ENCODE measurements around the gene DSCAML1.
"Not testable (repeated sequence)": the region's sequence is repeated elsewhere in the genome, so short reads cannot be mapped to it uniquely, and the experiment has no call there.

DSCAML1 gene

DNA sequence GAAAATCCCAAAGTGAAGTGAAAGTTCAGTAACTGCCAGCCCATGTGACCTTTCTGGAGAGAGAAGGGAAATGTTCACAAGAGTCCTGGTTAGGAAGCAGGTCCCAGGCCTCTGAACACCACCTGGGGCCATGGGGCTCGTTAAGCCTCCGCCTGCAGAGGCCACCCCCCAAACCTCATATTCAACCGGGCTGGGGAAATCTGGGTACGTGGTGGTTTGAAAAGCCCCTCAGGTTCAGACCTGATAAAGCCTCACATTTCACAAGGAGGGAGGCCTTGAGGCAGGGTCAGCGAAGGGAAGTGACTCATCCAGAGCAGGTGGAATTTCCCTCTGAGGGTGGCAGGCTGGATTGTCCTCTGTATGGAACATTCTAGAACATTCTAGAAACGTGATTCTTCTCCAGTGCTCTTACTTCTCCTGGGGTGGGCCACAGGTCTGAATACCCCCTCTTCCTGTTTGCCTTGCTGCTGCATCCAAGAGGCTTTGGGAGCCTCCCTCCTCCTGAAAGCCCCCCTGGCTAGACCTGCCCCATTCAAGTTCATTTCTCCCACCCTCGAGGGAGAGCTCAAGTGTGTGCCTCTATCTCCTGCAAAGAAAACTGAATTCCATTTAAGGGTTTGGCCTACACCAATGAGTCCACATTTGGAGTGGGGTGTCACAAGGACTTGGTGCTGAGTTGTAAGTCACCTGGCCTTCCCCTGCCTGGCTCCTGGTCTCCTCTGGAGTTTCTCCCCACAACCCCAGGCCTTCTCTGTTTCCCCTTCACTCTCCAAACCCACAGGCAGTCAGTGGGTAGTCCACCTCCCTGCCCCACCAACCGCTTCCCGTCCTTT lies 21.2 kb upstream of the DSCAML1 start:
- no peak for DNase-seq

DNA sequence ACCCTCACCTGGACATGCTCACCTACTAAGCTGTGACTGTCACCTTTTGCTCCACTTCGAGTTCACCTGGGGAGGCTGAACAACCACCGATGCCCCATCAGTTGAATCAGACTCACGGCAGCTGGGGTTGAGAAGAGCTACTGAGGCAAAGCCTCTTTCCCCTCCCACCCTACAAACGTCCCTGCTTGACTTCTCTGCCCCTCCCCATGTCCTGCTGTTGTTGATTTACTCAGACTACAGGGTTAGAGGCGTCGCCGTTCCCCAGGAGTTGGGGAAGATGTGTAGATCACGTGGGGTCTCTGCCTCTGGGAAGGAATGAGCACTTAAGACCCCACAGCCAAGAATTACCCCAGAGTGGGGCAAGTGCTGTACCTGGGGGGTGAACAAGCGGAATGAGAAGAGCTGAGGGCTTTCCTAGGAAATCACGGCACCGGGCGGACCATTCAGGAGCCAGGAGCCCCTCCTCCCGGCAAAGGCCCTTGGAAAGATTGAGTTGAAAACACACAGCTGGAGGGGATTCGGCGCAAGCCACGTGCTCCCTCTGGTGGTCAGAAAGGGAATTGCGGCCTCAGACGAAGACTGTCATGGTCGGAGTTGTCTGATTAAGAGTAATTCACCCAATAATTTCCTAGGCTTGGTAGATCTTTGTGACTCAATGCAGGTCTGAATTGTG lies 20.5 kb upstream of the DSCAML1 start:
- peak; percentile 73 for DNase-seq

DNA sequence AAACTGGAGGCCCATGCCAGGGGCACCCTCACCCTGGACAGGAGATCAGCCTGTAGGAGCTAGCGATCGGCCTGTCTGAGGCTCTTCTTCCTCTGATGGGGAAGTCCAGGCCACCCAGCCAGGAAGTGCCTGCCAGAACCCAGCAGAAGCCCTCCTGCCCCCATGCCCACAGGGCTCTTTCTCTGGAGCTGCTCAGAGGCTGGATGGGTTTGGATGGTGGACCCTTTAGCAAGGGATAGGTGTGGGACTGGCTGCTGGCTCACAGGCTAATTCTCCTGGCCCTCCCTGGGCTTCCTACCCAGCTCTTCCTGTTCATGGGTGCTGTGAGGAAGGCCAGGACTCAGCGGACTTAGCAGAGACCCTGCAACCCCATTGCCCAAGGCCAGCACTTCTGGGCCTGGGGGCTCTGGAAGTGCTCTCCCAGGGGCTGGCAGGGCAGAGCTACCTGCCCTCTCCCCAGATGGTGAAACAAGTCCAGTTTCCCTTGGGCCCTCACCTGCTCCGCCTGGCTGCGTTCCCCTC lies 19.9 kb upstream of the DSCAML1 start:
- DNase-seq: no peak

DNA sequence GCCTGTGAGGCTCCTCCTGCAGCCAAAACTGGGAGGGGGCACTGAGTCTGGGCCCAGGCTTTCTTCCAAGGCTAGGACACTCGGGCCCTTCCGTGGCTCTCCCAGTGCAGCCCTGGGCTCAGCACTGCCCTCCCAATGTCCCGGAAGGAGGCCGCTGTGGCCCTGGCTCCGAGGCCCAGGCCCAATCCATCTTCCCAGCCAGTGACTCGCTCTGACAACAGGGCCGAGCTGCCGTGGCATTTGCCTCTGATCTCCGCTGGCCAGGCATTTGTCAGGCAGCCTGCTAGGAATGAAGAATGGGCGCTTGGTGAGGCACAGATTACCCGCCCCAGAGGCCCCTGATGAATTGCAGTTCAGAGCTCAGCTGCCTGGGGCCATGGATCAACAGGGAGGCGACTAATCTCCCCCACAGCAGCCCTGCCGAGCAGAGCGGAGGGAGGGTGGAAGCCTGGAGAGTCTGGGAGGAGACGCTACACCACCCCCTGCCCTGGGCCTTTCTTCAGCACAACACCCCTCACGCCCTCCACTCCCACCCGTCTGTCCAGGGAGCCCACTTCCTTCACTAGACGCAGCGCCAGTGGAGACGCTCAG lies 19.2 kb upstream of the DSCAML1 start:
- no peak for DNase-seq

DNA sequence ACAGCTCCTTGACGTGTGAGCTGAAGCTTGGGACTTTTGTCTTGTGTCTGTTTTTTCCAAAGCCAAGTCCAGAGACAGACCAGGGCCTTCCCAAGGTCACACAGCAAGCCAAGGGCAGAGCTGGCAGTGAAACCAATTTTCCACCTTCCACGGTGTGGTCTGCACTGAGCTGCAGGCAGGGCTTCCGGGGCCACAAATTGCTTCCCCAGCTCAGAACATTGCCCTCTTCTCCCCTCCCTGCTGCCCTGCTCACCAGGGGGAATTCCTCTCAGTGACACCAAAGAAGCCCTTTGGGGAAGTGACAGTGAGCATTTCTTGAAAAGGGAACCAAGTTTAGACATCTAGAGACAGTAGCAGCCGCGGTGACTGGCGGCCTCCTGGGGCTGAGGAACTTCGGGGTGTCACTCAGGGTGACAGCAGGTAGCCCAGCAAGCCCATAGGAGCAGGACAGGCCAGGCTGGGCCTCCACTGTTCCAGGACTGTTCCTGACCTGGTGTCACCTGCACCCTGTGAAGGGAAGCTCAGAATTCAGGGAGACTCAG lies 18.3 kb upstream of the DSCAML1 start:
- DNase-seq: peak; percentile 72

DNA sequence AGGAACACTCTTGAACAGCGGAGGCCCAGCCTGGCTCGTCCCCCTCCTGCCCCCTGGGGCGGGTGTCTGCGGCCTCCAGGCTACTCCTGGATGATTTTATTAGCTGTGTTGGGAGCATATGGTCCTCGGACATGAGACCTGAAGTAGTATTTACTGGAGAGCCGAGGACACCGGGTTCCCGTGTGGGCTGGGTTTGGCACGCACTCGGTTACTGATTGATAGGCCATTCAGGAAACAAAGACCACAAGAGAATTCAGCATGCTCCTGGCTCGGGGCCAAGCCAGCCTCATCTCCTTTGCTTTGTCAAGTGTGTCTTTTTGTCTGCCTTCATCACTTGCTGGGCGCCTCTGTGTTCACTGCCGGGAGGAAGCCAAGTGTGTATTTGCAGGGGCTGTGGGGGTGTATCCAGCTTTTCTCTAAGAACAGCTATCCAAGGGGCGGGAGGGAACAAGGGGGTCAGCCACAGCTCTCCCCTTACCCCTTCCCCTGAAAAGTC lies 17.8 kb upstream of the DSCAML1 start:
- DNase-seq: peak; percentile 82

DNA sequence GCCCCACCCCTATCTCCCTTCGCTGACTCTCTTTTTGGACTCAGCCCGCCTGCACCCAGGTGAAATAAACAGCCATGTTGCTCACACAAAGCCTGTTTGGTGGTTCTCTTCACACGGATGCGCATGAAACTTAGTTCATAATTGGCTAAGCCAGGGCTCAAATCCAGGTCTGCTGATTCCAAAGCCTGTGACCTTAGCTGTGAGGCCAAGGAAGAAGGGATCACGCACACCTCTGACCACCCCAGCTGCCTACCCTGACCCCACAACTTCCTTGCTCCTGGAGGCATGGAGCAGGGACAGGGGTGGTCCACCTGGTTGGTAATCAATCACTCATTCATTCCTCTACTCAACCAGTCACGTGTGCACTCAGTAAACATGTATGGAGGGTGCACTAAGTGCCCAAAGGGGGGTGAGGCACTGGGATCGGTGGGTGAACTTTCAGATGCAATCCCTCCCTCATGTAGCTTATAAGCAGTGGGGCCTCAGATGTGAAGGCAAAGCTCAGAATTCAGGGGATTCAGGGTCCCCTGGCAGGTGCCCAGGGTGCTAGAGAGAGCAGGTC lies 17.3 kb upstream of the DSCAML1 start:
- DNase-seq: no peak

DNA sequence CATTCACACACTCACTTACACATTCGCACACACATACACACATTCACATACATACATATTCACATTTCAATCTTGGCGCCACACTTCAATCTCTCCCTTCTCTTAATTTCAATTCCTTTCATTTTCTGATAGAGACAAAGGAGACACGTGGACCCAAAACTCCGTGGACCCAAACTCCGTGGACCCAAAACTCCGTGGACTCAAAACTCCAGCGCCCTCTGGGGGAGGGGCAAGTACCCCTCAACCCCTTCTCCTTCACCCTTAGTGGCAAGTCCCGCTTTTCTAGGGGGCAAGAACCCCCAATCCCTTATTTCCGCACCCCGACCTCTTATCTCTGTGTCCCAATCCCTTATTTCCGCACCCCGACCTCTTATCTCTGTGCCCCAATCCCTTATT lies 13.0 kb upstream of the DSCAML1 start:
- not testable (repeated sequence) for DNase-seq

DNA sequence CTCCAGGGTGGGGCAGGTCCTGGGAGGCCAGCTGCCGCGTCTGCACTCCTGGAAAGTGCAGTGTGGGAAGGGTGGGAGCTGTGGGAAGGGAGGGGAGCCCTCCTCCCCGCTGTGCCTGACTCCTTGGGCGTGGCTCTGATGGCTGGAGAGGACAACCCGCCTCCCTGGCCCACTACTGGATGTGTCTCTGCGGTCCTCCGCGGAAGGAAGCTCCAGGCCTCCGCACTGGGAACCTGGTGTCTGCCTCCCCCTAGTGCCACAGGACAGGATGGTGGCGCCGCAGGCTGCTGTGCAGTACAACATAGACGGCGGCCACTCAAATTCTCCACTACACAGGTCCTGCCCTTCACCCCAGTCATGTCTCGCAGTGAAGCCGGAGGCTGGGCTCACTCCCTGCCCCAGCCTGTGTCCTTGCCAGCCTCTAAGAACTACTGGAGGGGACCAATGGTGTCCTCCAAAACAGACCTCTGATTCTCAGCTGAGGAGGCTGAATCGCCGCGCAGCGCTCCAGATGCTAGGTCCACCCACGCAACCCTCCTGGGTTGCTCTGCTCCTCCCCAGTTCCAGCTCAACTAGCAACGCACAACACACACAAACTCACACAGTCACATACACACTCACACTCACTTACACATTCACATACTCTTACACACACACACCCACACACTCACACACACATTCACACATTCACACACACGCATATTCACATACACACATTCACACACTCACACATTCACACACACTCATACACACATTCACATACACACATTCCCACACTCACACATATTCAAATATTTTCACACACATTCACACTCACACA lies 12.4 kb upstream of the DSCAML1 start:
- DNase-seq: peak; percentile 73

DNA sequence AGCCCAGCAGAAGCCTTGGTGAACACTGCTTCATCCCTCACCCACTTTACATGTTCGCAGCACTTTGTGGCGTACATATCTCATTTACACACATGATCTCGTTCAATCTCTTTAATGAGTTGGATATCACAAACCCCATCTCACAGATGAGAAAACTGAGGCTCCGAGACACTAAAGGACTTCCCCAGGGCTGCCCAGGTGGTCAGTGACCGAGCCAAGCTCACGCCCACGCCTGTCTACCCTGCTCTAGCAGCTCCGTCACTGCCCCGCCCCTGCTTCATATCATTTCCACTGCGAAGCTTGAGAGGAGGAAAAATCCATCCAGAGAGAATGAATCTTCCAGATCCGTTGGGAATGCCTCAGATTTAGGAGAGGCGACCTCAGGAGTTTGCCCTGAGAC lies 11.8 kb upstream of the DSCAML1 start:
- no peak for DNase-seq

DNA sequence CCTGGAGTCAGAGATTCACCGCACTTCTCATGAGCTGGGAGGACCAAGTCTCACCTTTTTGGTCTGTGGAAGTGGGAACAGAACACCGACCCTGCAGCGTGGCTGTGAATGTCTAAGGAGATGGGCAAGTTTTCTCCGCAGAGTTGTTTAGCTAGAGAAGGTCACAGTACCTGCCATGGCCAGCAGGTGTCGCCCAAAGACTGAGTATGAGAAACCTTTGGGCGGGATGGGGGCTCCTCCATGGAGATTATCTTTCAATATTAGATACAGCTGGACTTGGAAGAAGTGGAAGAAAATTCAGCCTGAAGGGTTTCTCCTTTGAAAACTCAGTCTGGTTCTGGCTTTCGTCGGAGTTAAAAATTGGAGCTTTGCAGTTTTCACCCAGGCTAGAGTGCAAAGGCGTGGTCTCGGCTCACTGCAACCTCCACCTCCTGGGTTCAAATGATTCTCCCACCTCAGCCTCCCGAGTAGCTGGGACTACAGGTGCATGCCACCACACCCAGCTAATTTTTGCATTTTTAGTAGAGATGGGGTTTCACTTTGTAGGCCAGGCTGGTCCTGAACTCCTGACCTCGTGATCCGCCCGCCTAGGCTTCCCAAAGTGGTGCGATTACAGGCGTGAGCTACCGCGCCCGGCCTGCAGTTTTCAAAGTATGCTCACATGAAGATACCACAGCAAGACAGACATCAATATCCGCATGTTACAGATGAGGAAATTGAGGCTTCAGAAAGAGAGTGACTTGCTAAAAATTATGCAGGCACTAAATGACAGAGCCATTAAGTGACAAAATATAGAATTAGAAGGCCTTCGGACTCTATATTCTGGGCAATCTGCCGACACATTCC lies 10.7 kb upstream of the DSCAML1 start:
- DNase-seq: peak; percentile 85

DNA sequence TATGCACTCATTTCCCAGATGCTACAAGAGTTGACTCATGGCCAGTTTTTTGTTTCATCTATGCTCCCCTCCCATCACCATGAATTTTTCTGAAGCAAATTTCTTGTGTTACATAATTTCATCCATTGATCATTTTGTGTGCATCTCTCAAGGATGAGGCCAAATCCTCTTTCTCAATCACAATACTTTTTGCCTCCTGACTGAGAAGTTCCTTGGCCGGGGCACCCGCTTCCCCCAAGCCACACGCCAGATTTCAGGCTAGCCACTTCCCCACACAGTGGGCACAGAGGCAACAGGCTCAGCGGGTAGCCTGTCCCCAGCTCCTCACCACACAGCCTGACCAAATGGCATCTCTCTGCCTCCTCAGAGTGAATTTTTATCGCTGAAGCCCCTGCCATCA lies 9.8 kb upstream of the DSCAML1 start:
- DNase-seq: no peak

DNA sequence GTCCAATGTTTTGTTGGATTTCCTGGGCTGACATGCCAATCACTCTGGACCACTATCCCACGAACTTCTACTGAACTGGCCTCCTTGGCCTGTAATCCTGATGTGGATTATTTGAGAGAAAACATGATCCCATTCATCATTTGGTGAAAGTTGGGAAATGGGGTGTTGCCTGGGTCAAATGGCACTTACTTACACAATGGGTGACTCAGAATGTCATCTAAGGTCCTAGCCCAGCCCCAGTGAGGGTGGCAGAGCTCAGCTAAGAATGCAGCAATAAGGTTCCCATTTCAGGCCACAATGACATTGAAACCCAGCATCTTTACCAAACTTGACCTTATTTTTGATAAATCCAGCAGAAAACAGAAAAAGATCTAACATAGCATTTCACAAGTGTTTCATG lies 8.0 kb upstream of the DSCAML1 start:
- no peak for DNase-seq

DNA sequence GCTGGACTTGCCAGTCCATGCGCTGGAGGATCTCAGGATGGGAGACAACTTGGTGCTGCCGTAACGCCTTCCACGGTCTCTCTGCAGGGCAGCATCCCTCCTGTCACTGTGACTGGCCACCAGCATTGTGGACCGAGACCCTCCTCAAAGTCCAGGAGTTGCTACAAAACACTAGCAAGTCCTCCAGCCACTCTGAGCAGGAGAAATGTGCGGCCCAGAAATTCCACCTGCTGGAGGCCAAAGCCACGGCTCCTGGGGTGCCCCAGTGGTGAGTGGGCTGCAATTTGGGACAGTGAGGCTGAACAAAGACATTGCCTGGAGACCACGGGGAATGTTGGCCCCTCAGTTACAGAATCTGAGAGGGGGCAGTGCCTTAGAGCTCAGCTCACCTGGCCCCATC lies 6.9 kb upstream of the DSCAML1 start:
- no peak for DNase-seq

DNA sequence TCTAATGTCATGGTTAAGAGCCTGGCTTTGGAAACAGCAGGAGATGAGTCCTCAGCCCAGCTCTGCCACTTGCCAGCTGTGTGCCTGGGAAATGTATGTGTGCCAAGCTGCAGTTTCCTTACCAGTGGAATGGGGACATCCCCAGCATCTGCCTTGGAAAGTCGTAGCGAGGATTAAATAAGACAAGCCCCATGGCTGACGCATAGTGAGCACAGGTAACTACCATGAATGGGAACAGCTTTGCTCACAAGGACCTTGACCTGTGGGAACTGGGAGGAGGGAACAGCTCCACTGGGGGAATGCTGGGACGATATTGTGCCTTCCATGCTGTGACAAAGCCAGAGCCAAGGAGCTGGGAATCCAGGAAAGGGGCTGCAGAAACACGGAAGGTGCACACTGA lies 2.6 kb upstream of the DSCAML1 start:
- no peak for DNase-seq

DNA sequence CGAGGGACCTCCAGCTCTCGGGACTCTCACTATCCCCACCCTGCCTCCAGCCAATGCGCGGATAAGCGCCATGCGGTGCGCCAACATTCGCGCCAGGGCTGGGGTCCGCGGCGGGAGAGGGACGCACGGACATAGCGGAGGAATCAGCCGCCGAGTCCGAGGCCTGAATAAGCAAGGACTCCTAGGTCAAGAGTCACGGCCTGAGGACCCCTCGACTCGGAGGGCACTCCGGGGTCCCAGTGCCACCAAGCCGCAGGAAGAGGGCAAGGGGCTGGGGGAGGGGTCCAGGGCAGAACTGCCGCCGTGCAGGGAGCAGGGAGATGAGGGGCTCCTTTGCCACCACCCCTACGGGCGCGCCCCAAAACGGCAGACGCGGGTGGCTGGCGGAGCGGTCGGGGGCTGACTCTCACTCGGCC lies 552 bp downstream of the DSCAML1 start:
- DNase-seq: no peak

DNA sequence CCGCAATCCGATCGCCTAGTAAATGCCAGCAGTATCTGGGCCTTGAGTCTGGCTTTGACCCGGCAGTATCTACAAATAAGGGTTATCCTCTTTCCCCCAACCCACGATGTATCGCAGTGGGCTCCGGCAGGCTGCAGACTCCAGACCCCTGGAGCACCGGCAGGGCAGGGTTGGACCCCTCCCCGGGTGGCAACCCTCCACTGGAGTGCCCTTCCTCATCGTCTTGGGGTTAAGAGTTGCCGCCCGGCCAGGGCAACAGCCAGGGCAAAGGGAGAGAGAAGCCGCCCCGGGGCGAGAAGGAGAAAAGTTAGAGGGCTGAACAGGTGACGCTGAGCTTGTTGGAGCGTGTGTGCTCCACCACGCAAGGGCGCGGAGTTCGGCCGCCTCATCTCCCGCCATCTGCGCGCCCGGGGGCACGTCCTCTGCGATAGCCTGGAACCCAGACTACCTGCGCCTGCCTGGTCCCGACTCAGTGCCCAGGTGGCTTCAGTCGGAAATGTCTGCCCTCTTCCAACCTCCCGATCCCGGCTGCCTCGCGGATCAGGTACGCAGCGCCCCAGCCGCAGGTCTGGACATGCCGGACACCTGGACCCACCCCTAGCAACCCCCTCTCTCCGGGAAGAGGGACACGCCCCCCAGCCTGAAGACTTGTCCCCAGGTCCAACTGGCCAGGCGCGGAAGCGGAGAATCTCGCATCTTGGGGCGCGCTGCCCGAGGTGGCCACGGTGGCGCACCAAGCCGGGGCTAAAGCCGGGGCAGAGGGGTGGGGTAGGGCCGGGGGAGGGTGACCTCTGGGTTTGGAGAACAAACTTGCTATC lies 1.2 kb downstream of the DSCAML1 start:
- no peak for DNase-seq

DNA sequence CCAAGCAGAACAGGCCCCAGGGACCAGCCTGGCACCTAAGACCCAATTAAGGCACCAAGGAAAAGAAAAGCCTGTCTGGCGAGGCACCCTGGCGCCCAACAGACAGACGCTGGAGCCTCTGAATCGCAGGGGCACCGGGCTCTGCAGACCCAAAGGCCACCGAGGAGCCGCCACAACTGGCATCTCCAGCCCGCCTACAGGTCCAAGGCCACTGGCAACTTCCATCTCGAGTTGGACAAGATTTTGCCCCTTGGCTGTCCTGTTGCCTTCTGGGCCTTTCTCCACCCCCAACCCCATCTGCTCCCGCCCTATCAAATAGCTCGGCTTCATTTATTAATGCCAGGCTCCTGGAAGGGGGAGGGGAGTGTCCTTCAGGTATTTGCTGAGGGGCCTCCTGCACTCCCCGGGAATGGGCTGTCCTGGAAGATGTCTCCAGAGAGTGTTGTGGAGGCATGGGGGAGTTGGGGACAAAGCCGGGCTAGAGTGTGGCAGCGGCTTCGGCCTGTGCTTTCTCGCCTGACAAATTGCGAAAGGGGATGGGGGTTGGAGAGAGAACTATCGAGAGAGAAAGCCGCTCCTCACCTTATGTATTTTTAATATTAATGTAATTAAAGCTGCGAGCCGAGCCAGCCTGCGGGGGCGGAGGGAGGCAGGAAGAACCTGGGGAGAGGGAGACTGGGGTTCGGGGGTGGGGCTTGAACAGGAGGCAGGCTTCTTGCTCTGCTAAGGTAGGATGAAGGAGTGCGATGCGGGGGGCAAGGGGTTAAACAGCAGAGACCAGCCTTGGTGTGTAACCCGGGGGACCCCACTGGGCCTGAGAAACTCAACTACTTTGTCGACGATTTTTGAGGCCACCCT lies 2.0 kb downstream of the DSCAML1 start:
- no peak for DNase-seq

DNA sequence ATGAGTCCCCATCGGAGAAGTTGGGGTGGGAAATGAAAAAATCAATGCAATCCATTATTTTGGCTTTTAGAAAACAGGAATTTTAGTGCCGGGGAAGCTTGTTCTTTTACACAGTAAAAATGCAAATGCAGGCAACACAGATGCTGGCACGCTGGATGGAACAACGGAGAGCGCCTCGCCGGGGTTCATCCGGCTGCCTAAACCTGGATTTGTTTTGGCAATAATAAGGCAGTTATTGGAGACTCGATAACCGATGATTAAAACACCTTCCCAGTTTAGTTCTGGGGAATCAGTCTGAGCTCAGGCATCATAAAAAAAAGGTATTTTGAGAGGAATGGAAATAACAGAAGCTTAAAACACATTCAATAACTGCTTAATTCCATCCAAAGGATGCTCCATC lies 2.9 kb downstream of the DSCAML1 start:
- DNase-seq: no peak
